Natural killer cell (primary cell): ENCODE measurements around the gene SNAP47. TPM values are rescaled to one million over a fixed set of nuclear protein-coding genes. Genes with fewer than 3 reads are reported as not detected.

Experiments used
- ATAC-seq, 3 donors: fragments of 150-1000 bp in 2 of 3; fragments of 200-7000 bp in 1 of 3; cut with Tn5 transposase; 1 replicate in 1 of 3; 2 replicates in 2 of 3; pipeline ENCODE4 v1.10.0; 2021; ENCODE audit warnings: mild to moderate bottlenecking in 2 of 3, moderate library complexity in 2 of 3
- DNase-seq, 2 donors: peaks; one replicate each; pipeline versions ENCODE4 v3.0.0 to v3.0.0-alpha.2; 2013 to 2021; ENCODE audit warnings: mixed read lengths in 1 of 2
- H3K27ac ChIP-seq: one replicate; pipeline ENCODE4 v1.5.1; 2013; ENCODE audit warnings: mild to moderate bottlenecking, low read length
- H3K27me3 ChIP-seq: one replicate; pipeline ENCODE4 v1.6.1; 2013; ENCODE audit warnings: low read length; ENCODE audit not compliant: control insufficient read depth, insufficient read depth
- H3K36me3 ChIP-seq: one replicate; pipeline ENCODE4 v1.6.1; 2013; ENCODE audit warnings: low read length; ENCODE audit not compliant: control insufficient read depth, insufficient read depth
- H3K4me1 ChIP-seq: one replicate; pipeline ENCODE4 v1.6.1; 2013; ENCODE audit warnings: low read length; ENCODE audit not compliant: control insufficient read depth, insufficient read depth
- H3K4me3 ChIP-seq: one replicate; pipeline ENCODE4 v1.5.1; 2013; ENCODE audit warnings: low read length
- H3K9me3 ChIP-seq: one replicate; pipeline ENCODE4 v1.6.1; 2013; ENCODE audit warnings: low read length; ENCODE audit not compliant: control insufficient read depth, insufficient read depth
- H3K27ac Mint-ChIP-seq, 2 donors: one replicate each; pipeline ENCODE4 v1.8.0; 2022; ENCODE audit warnings: mild to moderate bottlenecking in 2 of 2, mixed read lengths in 2 of 2, moderate library complexity in 1 of 2
- H3K27me3 Mint-ChIP-seq, 2 donors: one replicate each; pipeline ENCODE4 v1.8.0; 2022; ENCODE audit warnings: low read depth in 2 of 2, mixed read lengths in 2 of 2
- H3K36me3 Mint-ChIP-seq: one replicate; pipeline ENCODE4 v1.8.0; 2022; ENCODE audit warnings: mixed read lengths
- H3K4me1 Mint-ChIP-seq, 2 donors: one replicate each; pipeline ENCODE4 v1.8.0; 2022; ENCODE audit warnings: mixed read lengths in 2 of 2
- H3K4me3 Mint-ChIP-seq: one replicate; pipeline ENCODE4 v1.8.0; 2022; ENCODE audit warnings: mild to moderate bottlenecking, moderate library complexity, mixed read lengths
- H3K9me3 Mint-ChIP-seq, 2 donors: one replicate each; pipeline ENCODE4 v1.8.0; 2022; ENCODE audit warnings: mixed read lengths in 2 of 2
- CTCF ChIP-seq: fragments of 200-600 bp; IDR thresholded peaks from one replicate; pipeline ENCODE4 v1.8.0; 2022; ENCODE audit warnings: antibody characterized with exemption
- WGBS: methylation state at CpG from one replicate; pipeline ENCODE4 v1.1.7; 2013; ENCODE audit warnings: missing lambda C conversion rate; ENCODE audit not compliant: insufficient coverage; 5-methylcytosine and 5-hydroxymethylcytosine counted together
- intact Hi-C: fragments of 100-400 bp; cut with micrococcal nuclease; formaldehyde crosslinking; loops from one replicate; pipeline ENCODE4 v1.14.2; 2022
- total RNA-seq, 4 donors: library from RNA; stranded (reverse); fragments of 120-200 nt in 1 of 4; gene quantifications; one replicate each; pipeline versions ENCODE4 v1.2.3 to v1.2.4, GENCODE V29; 2013 to 2022

Gene SNAP47
- total RNA-seq, 3 donors from 2014 or later (not counting 1 experiment from before 2014, with no cell fraction given) = 19.0 to 24.2 (median 23.1) TPM

- H3K9me3 Mint-ChIP-seq = no peaks in the 10 kb centered on the region
- no peaks in the 10 kb centered on the region for H3K27me3 Mint-ChIP-seq
- peak in 2 of 3 donors; percentile 73 to 75 for ATAC-seq
- peaks cover 19% of the 10 kb centered on the region for H3K36me3 ChIP-seq
- WGBS = 65% methylated on average over 5 of the region's 7 CpGs
- H3K27me3 ChIP-seq = no peaks in the 10 kb centered on the region
- H3K4me3 Mint-ChIP-seq = no peak overlapping the region
- H3K4me3 ChIP-seq = no peak overlapping the region
- no peak overlapping the region for H3K27ac ChIP-seq
- H3K4me1 Mint-ChIP-seq = peaks cover 21 to 24% of the 10 kb centered on the region in 2 donors
- no peak for TF ChIP-seq CTCF
- H3K9me3 ChIP-seq = no peaks in the 10 kb centered on the region
- intact Hi-C loops = no loop called here
- DNase-seq = peak in 1 of 2 donors; percentile 43
- peaks cover 5% of the 10 kb centered on the region for H3K4me1 ChIP-seq
- no peak overlapping the region for H3K27ac Mint-ChIP-seq
- no peaks in the 10 kb centered on the region for H3K36me3 Mint-ChIP-seq
These were observed 13.4 kb downstream of the SNAP47 start for GRCh38 chr1:227748496-227749182.

GRCh38 chr1:227749225-227749624 is 14.0 kb downstream of the SNAP47 start:
- Histone ChIP-seq H3K4me3 (no peak overlapping the region), H3K27ac (no peak overlapping the region), H3K36me3 (peaks cover 19% of the 10 kb centered on the region), H3K27me3 (no peaks in the 10 kb centered on the region), H3K4me1 (peaks cover 5% of the 10 kb centered on the region), H3K9me3 (no peaks in the 10 kb centered on the region)
- no peak overlapping the region for H3K27ac Mint-ChIP-seq
- intact Hi-C loops = no loop called here
- no peaks in the 10 kb centered on the region for H3K36me3 Mint-ChIP-seq
- 95% methylated on average over 7 of the region's 7 CpGs for WGBS
- no peak for ATAC-seq
- no peak for DNase-seq
- no peak overlapping the region for H3K4me3 Mint-ChIP-seq
- no peaks in the 10 kb centered on the region for H3K27me3 Mint-ChIP-seq
- no peak for TF ChIP-seq CTCF
- H3K4me1 Mint-ChIP-seq = peaks cover 15 to 22% of the 10 kb centered on the region in 2 donors
- no peaks in the 10 kb centered on the region for H3K9me3 Mint-ChIP-seq

DNA sequence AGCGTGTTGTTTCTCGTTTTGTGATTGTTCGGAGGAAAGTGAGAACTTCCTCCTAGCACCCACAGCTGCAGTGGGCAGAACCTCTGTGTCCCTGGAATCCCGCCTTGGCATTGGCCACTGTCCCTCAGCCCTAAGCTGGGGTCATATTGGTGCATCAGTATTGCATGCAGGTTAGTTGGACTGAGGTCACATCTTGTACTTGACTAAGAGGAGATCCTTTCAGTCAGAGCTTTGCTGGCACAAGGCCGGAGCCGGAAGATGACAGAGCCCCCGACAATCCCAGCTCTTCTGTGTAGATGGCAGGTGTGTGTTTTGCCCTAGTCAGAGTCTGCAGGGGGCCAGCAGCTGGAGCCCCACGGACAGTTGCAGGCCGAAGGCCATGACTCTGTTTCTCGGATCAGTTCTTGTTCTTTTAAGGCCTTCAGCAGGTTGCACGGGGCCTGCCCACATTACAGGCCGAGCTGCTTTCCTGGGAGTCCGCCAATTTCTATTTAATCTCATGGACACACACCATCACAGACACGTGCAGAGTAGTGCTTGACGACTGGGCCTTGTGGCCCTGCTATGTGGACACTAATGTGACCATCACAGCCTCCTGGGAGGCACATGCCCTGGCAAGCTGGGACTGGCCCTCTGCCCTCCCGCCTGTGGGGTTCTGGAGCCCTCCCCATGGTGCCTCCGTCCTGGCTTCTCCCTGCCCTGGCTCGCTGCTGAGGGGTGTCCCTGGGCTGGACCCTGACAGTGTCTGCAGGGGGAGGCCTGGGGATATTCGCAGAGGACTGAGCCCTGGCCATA is 14.9 kb downstream of the SNAP47 start:
- Mint-ChIP-seq H3K9me3 (no peaks in the 10 kb centered on the region), H3K36me3 (no peaks in the 10 kb centered on the region), H3K27ac (no peak overlapping the region), H3K27me3 (no peaks in the 10 kb centered on the region), H3K4me1 (peaks cover 13 to 22% of the 10 kb centered on the region in 2 donors), H3K4me3 (no peak overlapping the region)
- TF ChIP-seq CTCF = no peak
- no peak for DNase-seq
- Histone ChIP-seq H3K27ac (no peak overlapping the region), H3K4me3 (no peak overlapping the region), H3K9me3 (no peaks in the 10 kb centered on the region), H3K27me3 (no peaks in the 10 kb centered on the region), H3K4me1 (peaks cover 5% of the 10 kb centered on the region), H3K36me3 (peaks cover 19% of the 10 kb centered on the region)
- intact Hi-C loops = no loop called here
- no peak for ATAC-seq
- WGBS = 97% methylated on average over 19 of the region's 19 CpGs
